GM12872 (cell line): ENCODE results near the gene ZCCHC7.

ENCODE experiments used
- CTCF ChIP-seq: IDR thresholded peaks from 3 replicates; pipeline ENCODE4 v1.5.1; 2011; ENCODE audit warnings: low read depth, mild to moderate bottlenecking, low read length, moderate library complexity; ENCODE audit not compliant: insufficient read depth

ZCCHC7 gene

GRCh38 chr9:37364136-37364535 lies 243.8 kb downstream of the ZCCHC7 start:
- no peak for TF ChIP-seq CTCF

DNA sequence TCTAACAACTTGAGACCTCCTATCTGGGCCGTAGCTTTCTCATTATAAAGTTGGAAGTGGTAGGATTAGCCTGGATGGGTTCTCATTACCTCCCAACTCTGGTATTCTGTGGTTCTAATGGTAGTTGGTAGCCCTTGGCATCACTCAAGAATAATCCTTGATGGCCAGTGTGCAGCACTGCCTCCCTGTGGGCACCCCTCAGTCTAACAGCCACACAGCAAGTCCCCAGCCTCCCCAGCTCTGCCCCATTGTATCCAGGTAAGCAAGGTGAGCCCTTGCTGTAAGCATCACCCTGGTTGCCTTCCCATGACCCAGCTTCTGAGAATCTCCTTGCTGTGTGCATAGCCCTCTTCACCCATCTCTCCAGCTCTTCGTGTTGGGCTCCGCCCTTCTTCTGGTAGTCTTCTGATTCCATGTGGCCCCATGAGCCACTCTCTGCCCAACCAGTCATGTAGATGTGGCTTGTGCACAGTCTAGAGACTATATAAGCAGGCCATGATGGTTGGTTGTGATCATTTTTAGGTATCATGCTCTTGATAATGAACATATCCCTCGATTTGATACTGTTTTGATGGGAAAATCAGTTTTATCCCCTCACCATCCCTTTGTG lies 244.5 kb downstream of the ZCCHC7 start:
- TF ChIP-seq CTCF: peak; percentile 73

DNA sequence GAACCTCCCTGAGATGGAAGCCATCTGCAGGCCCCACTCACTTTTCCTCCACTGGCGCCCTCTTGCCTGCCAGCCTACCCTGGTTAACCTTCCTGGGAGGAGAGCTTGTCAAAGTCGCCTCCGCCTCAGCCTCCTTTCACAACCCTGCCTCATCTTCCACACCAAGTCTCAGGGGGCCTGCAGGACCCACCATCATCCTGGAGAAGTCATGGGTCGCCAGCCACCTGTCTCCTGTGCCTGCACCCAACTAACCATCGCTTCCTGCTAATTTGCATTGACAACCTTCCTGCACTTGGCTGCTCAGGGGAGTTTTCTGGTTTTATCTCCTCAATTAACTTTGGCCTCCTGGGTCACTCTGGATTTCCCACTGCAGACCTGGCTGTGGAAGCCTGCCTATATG lies 249.3 kb downstream of the ZCCHC7 start:
- TF ChIP-seq CTCF: no peak

DNA sequence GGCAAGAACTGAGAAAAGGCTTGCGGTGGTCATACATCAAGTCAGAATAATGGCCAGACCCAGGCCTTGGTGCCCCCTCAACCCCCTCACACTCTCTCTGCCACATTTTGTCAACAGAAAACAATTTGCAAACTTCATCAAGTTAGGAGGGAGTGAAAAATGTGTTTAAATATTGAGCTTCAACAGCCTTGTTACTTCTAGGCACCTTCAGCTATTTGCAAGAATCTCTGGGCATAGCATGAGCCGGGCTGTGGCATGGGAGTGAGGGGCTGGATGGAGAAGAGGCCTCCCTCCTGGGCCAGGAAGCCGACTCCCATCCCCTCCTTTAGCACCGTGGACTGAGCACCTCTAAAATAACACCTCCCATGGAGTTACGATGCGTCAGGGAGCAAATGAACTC lies 249.9 kb downstream of the ZCCHC7 start:
- TF ChIP-seq CTCF: no peak

DNA sequence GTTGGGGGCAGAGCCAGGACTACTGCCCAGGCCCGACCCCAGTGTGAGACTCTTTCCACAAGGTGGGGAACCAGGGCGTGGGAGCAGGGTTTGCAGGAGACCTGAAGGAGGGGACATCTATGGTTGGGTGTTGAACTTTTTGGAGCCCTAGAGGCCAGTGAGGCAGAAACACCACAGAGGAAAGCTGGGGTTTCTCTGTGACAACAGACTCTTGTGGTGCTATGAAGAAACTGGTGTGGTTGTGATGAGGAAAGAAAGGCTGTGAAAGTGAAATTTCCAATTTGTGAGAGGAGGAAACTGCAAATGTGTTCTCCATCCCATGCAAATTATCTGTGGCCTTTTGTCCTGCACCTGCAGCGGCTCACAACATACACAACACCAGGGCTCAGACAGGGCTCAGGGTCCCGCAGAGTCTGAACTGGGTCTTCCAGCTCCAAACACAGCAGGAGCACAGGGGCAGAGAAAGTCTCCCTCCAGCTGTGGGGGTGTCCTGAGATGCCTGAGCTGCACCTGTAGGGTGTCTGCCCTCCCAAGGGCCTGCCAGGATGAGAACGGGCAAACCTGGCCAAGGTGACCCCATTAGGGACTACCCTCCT lies 250.7 kb downstream of the ZCCHC7 start:
- peak; percentile 46 for TF ChIP-seq CTCF

DNA sequence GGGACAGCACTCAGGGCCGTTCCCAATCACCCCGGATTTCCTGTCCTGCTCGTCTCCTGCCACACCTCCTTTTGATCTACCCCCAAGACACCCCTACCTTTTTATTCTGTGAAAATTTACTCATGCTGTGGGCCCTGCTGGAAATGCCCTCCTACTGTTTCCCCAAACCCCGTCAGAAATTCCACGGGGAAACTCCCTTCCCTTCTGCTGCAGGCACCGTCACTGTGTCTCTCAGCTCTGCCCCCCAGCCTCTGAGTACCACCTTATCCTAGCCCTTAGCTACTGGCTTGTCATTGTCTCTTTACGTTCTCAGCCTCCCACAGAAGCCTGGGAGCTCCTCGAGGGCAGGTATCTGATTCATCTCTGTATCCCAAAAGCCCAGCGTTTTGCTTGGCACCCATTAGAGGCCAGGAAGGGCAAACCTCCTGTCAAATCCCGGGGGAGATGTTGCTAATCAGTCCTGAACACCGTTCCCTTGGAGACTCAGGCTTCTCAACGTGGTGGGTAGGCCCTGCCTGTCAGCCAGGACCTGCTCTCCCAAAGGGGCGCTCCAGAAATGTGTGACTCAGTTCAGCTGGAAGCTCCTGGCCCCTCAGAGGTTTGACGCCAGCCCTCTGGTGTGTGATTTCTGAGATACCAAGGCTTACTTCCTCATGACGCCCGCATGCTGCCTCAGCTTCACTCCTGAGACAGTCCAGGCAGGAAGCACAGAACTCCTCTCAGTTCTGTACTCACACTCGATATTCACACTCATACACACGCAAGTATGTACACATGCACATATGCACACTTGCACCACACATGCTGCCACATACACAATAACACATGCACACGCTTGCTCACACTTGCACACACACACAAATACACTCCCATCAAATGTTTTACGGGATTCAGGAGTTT lies 251.4 kb downstream of the ZCCHC7 start:
- no peak for TF ChIP-seq CTCF

GRCh38 chr9:37372839-37373238 lies 252.5 kb downstream of the ZCCHC7 start:
- TF ChIP-seq CTCF: no peak
